T-helper 22 cell (primary cell): ENCODE data around the gene BICC1.

ENCODE experiments used
- DNase-seq: peaks from one replicate; pipeline ENCODE4 v3.0.0-alpha.2; 2020; ENCODE audit warnings: low read depth

Gene BICC1

DNA sequence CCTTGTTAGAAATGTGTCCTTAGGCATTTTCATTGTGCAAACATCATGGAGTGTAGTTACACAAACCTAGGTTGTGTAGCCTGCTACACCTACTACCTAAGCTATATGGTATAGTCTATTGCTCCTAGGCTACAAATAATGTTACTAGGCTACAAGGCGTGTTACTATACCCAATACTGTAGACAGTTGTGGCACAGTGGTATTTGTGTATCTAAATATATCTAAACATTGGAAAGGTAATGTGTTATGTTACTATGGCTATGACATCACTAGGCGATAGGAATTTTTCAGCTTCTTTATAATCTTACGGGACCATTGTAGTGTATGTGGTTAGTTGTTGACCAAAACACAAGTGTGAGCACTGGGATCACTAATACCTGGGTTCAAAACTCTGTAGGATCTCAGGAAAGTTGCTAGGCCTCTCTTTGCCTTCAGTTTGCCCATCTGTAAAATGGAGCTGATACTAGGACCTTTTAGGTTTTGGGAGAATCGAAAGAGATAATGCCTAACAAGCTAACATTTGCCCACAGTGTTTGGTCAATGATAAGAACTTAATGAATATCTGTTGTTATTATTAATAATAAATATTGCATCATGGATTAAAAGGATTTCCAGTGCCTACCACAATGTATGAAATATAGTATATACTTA, 2.7 kb downstream of the BICC1 start:
- no peak for DNase-seq

DNA sequence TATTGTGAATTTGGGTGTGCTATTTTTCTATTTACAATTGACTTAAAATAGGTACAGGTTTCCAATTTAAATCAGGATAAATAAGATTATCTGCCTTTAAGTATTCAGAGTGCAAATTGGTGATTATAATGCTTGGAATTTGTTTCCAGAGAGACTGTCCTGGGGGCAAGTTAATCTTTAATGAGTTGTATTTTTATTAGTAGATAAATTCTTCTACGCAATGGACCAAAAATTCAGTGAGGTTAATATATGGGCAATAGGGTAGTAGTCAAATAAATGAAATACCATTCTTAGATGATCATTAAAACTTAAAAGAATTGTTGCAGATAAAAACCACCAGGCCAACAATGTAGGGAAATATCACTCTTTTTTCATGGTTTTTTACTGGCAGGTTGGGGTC, 3.4 kb downstream of the BICC1 start:
- no peak for DNase-seq

DNA sequence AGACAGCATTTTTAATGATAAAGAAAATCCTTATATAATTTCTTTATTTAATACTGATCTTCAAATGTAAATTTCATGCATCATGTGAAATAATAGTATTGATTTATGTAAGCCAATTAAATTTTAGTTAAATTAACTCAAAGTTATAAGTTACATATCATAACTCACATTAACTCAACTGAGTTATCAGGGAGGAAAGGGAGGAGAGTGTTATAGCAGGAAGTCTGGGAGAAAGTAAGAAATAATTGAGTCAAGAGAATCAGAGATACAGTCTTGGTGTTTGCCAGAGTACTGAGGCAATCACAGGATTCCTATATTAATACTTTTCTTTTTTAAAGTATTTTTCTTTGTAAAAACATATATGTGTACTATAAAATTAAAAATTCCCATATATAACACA, 4.0 kb downstream of the BICC1 start:
- DNase-seq: no peak

DNA sequence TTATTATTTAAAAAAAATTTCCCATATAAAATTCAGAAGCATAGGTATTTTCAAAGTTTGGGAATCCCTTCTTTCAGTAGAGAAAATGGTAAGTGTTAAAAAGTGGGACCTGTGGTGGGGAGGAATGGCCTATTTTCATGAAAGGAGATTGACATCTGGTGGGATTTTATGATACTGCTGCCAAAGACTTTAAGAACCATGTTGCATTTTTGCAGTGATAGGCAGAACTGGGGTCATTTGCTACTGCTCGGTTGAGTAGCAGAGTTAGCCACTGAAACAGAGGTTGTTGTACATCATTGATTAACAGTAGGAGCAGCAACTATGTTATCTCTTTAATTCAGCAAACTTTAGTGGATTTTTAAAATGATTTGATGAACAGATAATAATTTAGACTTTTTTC, 4.4 kb downstream of the BICC1 start:
- DNase-seq: no peak

DNA sequence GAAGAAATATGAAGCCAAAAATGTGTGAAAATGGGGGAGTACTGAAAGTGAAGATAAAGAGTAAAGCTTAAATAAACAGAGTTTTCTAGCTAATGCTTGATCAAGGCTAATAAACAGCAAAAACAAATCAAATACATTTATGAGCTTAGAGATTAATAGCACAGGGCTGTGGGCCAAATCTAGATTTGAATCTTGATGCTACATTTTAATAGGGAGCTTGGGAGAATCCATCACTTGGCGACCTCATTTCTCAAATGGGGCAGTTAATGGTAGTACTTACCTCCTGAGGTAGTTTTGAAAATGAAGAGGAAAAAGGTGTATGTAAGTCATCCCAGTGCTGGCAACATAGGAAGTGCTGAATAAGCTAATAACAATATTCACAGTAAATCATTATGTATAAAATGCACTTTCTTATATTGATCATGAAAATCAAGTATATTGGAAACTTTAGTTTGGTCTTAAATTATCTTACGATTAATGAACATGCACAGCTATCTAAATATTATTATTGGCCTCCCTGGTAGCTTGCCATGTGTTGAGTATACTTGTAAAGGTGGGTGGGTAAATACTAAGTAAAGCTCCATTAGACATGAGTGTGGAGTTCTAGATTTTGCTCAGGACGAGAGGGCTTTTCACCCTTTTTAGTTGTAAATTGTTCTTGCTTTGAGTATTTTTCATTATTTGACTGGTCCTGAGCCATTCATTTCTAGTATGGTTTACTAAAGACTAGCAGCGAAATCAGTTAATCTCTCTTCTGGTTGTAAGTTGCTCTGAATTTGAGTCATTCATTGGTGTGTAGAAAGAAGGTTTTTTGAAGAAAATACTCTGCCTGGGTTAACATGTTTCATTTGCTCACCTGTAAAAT, 5.1 kb downstream of the BICC1 start:
- no peak for DNase-seq

DNA sequence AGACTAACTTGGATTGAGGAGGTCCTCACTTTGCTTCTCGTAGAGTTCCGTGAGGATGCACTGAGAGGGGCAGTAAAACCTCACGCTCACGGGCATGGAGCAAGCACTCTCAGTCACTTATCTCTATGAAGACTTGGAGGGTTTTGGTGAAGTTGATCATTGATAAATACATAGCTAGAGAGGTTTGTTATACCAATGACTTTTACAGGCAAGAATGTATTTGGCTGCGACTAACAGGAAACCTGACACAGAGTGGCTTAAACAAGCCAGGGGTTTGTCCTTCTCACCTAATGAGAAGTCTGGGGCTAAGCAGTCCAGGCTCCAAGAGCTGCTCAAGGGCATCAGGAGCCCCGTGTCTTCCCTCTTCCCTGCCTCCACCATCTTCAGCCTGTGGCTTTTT, 6.1 kb downstream of the BICC1 start:
- no peak for DNase-seq

DNA sequence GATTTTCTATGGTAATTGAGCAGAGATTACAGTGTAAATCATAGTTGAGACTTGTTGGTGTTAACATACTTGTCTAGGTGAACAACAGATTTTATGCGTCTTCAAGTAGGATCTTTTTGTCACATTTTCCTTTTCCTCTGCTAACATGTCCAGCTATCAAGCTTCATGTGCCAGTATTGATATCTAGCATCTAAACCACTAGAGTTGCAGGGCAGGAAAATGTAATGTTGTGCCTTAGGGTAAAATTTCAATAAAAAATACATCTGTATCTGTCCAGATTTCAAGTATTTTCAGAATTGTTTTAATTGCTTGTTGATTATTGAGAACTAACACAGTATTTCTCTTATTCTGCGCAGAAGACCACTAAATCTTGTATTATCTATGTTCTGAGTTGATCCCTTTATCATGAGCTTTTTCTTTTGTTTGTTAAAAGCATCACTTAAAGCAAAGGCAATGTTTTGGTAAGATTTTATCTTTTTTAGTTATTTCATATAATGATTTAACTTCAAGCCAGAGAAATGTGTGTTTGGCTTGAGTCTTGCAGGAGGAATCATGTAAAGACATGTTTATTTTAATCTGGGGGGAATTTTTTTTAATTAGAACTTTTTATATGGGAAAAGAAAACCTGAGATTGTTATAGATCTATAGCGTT, 16.5 kb downstream of the BICC1 start:
- DNase-seq: no peak

DNA sequence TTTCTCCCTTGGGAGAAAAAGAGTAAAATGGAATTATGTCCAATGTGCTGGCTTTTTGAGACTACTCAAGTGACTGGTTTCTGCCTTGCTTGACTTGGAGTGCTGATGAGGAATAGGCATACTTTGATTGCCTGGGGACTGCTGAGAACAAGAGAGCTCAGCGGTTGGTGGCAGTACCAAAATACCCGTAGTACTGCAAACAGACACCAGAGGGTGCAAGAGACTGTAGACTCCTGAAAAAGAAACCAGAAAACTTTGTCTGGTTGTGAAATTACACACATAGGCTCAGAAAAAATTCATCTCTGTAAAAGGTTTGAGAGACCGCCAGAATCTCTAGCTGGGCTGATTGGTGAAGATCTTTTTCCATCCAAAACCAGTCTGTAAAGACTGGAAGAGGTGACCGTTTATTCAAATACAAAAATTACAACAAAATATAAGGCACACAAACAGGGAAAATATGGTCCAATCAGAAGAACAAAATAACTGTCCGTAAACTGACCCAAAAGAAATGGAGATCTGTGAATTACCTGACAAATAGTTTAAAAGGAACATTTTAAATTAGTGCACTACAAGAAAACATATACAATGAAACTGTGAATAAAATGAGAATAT, 18.5 kb downstream of the BICC1 start:
- DNase-seq: no peak

DNA sequence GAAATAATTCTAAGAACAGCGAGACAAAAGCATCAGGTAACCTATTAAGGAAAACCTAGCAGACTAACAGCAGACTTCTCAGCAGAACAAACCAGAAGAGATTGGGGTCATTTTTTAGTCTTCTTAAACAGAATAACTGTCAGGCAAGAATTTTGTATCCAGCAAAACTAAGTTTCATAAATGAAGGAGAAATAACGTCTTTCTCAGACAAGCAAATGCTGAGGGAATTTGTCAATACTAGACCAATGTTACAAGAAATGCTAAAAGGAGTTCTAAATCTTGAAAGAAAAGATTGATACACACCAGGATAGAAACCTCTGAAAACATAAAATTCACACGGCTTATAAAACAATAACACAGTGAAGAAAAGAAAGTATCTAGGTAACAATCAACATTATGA, 22.6 kb downstream of the BICC1 start:
- DNase-seq: no peak

DNA sequence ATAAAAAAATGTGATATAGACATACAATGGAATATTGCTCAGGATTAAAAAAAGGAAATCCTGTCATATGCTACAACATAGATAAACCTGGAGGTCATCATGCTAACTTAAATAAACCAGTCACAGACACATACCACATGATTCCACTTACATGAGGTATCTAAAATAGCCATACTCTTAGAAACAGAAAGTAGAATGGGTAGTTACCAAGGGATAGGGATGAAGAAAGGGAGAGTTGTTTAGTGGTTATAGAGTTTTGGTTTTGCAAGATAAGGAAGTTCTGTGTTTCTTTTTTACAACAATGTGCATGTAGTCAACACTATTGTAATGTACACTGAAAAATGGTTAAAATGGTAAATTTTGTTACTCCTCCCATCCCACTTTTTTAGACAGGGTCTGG, 30.5 kb downstream of the BICC1 start:
- no peak for DNase-seq

DNA sequence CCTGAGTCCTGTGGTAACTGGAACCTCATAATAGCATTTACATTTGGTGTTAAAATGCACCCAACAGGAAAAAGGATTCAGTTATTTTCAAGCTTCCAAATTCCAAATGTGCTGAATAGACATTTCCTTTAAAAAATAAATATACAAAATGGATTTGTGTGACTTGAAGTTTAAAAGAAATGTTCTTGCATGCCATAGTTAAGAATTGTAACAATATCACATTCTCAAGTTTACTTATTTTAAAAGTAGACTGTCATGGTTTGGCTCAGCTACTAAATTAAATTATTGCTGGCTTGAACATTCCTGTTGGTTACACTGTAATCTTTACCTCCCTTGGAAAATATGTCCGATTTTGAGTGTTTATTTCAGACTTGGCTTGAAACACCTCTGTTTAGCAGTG, 31.5 kb downstream of the BICC1 start:
- no peak for DNase-seq

DNA sequence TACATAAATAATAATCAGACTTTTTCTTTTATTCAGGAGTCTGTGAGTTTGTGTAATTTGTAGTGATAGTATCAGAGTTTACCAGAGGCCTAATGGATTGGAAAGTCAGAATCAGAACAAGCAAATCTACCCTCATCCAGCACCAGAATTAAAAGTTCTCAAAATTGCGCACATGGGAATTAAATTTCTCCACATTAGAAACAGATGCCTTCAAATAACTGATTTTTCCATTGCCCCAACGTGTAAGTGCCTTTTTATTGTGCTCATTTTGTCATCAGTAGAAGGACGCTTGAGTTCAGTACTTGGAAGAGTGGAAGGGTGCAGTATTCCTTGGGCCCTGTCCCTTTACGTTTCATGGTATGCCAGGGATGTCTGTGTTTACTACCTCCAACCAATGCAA, 32.8 kb downstream of the BICC1 start:
- no peak for DNase-seq

DNA sequence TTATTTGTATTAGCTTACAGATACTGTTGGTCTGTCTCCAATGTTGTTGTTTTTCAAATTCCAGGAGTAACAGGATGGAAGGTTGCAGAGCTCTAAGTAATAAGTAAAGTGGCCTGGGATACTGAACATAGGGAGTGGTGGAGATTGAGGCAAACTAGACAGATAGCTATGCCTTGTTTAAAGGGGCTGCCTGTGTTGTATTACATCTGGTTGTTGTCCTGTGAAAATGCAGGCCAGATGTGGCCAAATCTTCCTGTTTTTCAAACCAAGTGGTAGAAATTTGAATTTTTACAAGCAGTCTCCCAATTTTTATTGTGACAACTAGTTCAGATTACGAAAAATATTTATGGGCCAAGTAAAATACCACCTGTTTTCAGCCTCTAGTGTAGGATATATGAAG, 33.5 kb downstream of the BICC1 start:
- no peak for DNase-seq

DNA sequence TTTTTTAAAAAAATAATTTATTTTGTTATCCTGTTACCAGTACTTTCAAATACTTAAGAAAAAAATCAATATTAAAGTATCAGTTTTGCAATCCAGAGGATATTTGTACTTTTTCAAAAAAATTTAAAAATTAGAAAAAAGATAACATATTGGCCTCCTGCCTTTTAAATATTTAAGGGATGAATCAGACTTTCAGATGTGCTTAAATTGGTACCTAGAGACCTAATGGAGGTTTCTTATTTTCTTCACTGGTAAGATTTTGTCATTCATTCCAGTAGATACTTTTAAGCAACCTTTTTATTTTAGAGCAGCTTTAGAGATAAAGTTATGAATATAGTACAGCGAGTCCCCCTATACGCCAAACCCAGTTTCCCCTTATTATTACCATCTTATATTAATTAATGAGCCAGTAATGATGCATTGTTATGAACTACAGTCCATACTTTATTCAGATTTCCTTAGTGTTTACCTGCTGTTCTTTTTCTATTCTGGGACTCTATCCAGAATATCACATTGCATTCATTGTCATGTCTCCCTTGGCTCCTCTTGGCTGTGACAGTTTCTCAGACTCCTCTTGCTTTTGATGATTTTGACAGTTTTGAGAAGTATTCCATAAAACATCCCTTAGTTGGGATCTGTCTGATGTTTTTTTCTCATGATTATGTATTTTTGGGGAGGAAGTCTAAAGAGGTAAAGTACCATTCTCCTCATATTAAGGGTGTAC, 34.2 kb downstream of the BICC1 start:
- DNase-seq: no peak

DNA sequence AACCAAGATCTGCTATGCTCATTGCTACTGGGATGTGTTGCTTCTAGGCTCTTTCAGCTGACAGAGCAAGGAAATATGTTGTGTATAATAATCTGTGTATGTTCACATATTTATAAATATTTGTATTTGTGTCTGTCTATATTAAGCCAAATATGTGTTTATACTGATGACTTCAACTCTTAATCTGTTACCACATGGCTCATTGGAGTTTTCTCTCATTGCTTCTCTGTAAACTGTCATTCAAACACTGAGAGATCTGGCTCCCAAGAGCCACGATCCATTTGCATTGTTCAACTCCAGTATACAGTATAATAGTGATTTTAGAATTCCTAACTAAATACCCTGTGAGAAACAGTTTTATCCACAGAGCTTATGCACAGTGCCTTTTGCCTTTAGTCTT, 35.3 kb downstream of the BICC1 start:
- DNase-seq: no peak

DNA sequence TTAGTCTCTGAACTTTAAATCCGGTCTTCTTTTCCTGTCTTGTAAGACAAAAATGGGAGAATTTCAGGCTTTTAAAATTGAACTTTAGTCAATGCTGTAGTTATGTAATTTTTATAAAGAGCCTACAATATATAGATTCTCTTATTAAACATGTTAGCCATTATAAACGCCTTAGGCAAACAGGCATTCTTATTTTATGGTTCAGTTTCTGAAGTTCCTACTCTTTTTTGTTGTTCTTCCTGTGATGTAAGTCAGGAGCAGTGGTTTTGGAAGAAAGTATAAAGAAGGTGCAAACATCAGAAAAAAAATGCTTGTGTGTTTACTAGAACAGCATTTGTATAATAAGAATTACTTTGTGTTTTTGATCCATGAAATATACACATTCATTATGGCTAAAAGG, 41.6 kb downstream of the BICC1 start:
- DNase-seq: no peak

DNA sequence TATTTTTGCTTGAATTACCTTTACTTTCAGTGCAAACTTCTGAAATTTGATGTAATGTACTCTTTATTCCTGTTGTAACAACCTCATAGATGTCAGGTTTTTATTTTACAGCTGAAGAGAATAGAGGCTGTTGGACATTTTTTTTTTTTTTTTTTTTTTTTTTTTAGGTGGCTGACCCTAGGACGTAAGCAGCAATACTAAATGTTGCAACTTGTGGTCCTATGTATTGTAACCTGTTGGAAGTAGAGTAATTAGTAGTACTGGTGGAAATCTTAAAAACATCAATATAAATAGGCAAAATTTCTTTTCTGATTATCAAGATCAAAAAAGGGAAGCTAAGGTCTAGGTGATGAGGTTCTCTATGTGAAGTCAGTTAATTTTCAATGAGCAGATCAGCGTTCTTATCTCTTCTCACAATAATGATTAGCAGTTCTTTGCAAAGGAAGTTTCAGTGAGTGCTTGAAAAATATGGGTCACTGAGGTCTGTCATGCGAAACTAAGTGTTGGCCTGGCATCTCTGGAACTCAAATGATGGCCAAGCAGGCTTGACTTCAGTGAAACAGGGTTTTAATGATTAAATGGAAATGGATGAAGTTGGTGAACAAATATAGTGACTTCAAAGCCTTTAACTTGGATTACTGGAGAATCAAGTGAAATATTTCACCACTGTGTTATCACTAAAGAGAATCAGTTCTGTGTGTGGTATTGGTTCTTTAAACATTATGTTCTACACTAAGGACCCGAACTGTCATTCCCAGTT, 42.7 kb downstream of the BICC1 start:
- no peak for DNase-seq

DNA sequence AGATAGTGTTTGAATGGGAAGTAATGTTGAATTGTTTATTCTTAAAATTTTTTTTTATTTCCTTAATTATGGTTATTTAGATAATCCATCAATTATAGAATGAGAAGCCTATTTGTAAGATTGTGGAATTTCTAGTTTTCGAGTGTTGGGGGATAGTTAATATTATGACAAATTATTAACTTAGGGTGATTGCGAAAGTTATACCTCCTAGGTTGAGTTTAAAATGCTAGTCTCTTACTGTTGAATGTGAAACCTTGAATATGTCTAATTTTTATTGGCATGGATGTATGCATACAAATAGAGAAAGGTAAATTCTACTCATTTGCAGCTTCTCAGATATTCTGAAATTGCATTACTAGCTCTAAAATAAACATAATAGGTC, 43.2 kb downstream of the BICC1 start:
- no peak for DNase-seq

DNA sequence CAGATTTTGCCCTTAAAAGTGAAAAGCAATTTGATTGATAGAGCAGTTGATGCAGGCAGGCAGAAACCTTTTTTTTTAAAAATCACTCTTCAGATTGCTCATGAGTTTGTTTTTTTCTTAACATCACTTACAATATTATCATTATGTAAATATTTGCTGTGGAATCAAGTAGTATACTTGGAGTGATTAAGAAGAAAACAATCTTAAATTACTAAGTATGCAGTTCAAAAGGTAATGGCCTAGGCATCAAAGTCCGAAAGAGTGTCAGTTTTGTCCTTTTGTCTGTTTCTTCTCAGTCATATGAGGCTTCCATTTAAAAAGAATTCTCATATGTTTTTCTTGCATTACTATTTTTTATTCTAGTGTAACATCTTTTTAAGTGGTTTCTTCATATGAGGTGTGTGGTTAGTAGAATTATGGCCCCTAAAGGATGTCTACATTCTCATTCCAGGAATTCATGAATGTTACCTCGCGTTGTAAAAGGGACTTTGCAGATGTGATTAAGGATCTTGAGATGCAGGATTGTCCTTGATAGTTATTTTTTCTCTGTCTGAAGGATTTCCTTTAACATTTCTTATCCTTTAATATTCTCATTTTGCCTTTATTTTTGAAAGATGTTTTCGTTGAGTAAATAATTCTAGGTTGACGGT, 44.0 kb downstream of the BICC1 start:
- no peak for DNase-seq

DNA sequence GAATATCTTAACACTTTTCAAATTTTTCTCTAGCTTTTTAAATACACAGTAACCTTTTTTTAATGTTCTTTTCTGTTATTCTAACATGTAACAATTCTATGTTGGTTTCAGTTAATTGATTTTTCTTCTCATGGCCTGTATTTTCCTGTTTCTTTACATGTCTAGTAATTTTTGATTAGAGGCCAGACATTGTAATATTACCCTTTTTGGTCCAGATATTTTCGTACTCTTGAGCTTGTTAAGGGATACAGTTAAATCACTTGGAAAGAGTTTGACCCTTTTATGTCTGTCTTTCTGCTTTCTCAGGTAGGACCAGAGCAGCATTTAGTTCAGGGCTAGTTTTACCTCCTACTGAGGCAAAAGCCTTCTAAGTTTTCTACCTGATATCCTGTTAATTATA, 45.0 kb downstream of the BICC1 start:
- DNase-seq: no peak

DNA sequence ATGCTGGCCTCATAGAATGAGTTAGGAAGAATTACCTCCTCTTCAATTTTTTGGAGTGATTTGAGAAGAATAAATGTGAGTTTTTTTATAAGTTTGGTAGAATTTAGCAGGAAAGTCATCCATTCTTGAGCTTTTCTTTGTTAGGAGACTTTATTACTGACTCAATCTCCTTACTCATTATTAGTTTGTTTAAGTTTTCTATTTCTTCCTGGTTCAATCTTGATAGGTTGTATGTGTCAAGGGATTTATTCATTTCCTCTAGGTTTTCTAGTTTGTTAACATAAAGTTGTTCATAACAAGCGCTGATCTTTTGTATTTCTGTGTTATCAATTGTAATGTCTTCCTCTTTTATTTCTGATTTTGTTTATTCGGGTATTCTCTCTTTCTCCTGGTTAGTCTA, 47.4 kb downstream of the BICC1 start:
- DNase-seq: no peak
